NB4 (cell line): Measurements from ENCODE around the gene WSB1.

Experiments
- POLR2A ChIP-seq: IDR thresholded peaks from 2 replicates; pipeline ENCODE4 v1.6.1; 2011; ENCODE audit warnings: mild to moderate bottlenecking; ENCODE audit not compliant: insufficient read length; ENCODE audit errors: extremely low read depth
- TF ChIP-seq, protein P1 (sequence below): IDR thresholded peaks from one replicate; pipeline ENCODE4 v1.5.1; 2012; ENCODE audit warnings: low read depth, low read length

DNA sequence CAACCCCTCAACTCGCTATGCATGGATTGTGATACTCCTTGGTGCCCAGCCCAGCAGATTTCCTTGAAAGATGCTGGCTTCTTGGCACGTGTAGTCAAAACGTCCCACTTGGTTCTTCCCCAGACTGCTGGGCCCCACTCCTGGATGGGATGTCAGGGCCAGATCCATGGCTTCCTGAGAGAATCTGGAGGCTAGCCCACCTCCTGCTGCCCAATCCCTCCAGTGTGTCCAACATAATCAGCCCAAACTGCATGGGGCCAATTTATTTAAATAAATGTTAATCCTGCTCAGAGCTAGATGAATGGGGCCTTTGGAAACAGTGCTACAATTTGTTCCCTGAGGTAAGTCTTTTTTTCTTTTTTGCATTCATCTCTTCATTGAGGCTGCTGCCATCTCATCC, 49.4 kb downstream of the WSB1 start:
- TF ChIP-seq, protein P1, sequence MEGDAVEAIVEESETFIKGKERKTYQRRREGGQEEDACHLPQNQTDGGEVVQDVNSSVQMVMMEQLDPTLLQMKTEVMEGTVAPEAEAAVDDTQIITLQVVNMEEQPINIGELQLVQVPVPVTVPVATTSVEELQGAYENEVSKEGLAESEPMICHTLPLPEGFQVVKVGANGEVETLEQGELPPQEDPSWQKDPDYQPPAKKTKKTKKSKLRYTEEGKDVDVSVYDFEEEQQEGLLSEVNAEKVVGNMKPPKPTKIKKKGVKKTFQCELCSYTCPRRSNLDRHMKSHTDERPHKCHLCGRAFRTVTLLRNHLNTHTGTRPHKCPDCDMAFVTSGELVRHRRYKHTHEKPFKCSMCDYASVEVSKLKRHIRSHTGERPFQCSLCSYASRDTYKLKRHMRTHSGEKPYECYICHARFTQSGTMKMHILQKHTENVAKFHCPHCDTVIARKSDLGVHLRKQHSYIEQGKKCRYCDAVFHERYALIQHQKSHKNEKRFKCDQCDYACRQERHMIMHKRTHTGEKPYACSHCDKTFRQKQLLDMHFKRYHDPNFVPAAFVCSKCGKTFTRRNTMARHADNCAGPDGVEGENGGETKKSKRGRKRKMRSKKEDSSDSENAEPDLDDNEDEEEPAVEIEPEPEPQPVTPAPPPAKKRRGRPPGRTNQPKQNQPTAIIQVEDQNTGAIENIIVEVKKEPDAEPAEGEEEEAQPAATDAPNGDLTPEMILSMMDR, result no peak
- no peak for TF ChIP-seq POLR2A
